Ectodermal cell (in vitro differentiated cells): ENCODE results near the gene SLC38A10.
"Not testable (repeated sequence)": the region's sequence is repeated elsewhere in the genome, so short reads cannot be mapped to it uniquely, and the experiment has no call there.

Experiments used
- H3K27ac ChIP-seq: 2 replicates; pipeline ENCODE4 v1.7.0; 2013; ENCODE audit warnings: mild to moderate bottlenecking, low read depth, low read length; ENCODE audit not compliant: insufficient read depth, poor library complexity, severe bottlenecking
- H3K27me3 ChIP-seq: 2 replicates; pipeline ENCODE4 v1.7.0; 2013; ENCODE audit warnings: mild to moderate bottlenecking, low read length; ENCODE audit not compliant: insufficient read depth, control insufficient read depth, poor library complexity, severe bottlenecking
- H3K36me3 ChIP-seq: one replicate; pipeline ENCODE4 v1.7.0; 2013; ENCODE audit warnings: low read length; ENCODE audit not compliant: control insufficient read depth, insufficient read depth
- H3K4me1 ChIP-seq: one replicate; pipeline ENCODE4 v1.7.0; 2013; ENCODE audit warnings: low read length; ENCODE audit not compliant: control insufficient read depth, insufficient read depth
- H3K4me3 ChIP-seq: 2 replicates; pipeline ENCODE4 v1.7.0; 2013; ENCODE audit warnings: low read depth, low read length, control low read depth; ENCODE audit not compliant: insufficient read depth
- H3K9me3 ChIP-seq: 2 replicates; pipeline ENCODE4 v1.7.0; 2013; ENCODE audit warnings: mild to moderate bottlenecking, low read length, moderate library complexity; ENCODE audit not compliant: control insufficient read depth
- WGBS, 2 experiments: methylation state at CpG; one replicate each; pipeline ENCODE4 v1.1.7; 2013; ENCODE audit warnings: missing lambda C conversion rate in 2 of 2; 5-methylcytosine and 5-hydroxymethylcytosine counted together

SLC38A10 gene

GRCh38 chr17:81228420-81228819, 66.7 kb downstream of the SLC38A10 start:
- H3K4me3 ChIP-seq = no peak overlapping the region
- H3K36me3 ChIP-seq = peaks cover 8% of the 10 kb centered on the region
- H3K27ac ChIP-seq = no peak overlapping the region
- no peaks in the 10 kb centered on the region for H3K4me1 ChIP-seq
- no peaks in the 10 kb centered on the region for H3K9me3 ChIP-seq
- H3K27me3 ChIP-seq = peaks cover 6% of the 10 kb centered on the region
- 89 to 91% methylated on average over 9 of the region's 9 CpGs for WGBS, 2 experiments

GRCh38 chr17:81227630-81228029, 67.5 kb downstream of the SLC38A10 start:
- H3K36me3 ChIP-seq, H3K27me3 ChIP-seq, H3K4me3 ChIP-seq, H3K4me1 ChIP-seq, H3K9me3 ChIP-seq, H3K27ac ChIP-seq: not testable (repeated sequence)
- WGBS, 2 experiments = 88 to 94% methylated on average over 1 to 2 of the region's 2 CpGs

GRCh38 chr17:81223762-81224130, 71.4 kb downstream of the SLC38A10 start:
- 76 to 78% methylated on average over 11 of the region's 11 CpGs for WGBS, 2 experiments
- H3K4me1 ChIP-seq = peaks cover 11% of the 10 kb centered on the region
- H3K27ac ChIP-seq = no peak overlapping the region
- no peaks in the 10 kb centered on the region for H3K36me3 ChIP-seq
- peaks cover 6% of the 10 kb centered on the region for H3K27me3 ChIP-seq
- H3K4me3 ChIP-seq = no peak overlapping the region
- no peaks in the 10 kb centered on the region for H3K9me3 ChIP-seq

- H3K4me3 ChIP-seq = peak within 1 kb of the TSS; percentile 85
- 1 to 2% methylated on average over 79 of the region's 79 CpGs for WGBS, 2 experiments
- peaks cover 6% of the 10 kb centered on the region for H3K27me3 ChIP-seq
- no peaks in the 10 kb centered on the region for H3K36me3 ChIP-seq
- no peaks in the 10 kb centered on the region for H3K9me3 ChIP-seq
- no peak within 1 kb of the TSS for H3K27ac ChIP-seq
- peaks cover 11% of the 10 kb centered on the region for H3K4me1 ChIP-seq
Measured at GRCh38 chr17:81222906-81223761, 72.0 kb downstream of the SLC38A10 start, which contains the start of gene CEP131. Gene CEP131 (minus strand): TSS chr17:81222965. CDS start chr17:81220056, 2,909 bp downstream.

- H3K4me3 ChIP-seq = peak overlapping the region; percentile 85
- H3K9me3 ChIP-seq = no peaks in the 10 kb centered on the region
- H3K27me3 ChIP-seq = peaks cover 6% of the 10 kb centered on the region
- H3K36me3 ChIP-seq = no peaks in the 10 kb centered on the region
- H3K27ac ChIP-seq = no peak overlapping the region
- WGBS, 2 experiments = 0 to 1% methylated on average over 30 of the region's 30 CpGs
- peaks cover 11% of the 10 kb centered on the region for H3K4me1 ChIP-seq
Measured at GRCh38 chr17:81222620-81222905, 72.5 kb downstream of the SLC38A10 start.

- Histone ChIP-seq H3K4me3 (peak overlapping the region; percentile 85), H3K4me1 (peaks cover 11% of the 10 kb centered on the region), H3K36me3 (peaks cover 3% of the 10 kb centered on the region), H3K27ac (no peak overlapping the region), H3K9me3 (no peaks in the 10 kb centered on the region), H3K27me3 (peaks cover 6% of the 10 kb centered on the region)
- WGBS, 2 experiments = 24 to 26% methylated on average over 24 of the region's 24 CpGs
Measured at GRCh38 chr17:81221842-81222619, 73.1 kb downstream of the SLC38A10 start.

- Histone ChIP-seq H3K27me3 (peaks cover 6% of the 10 kb centered on the region), H3K27ac (no peak overlapping the region), H3K9me3 (no peaks in the 10 kb centered on the region), H3K4me3 (peak overlapping the region; percentile 85), H3K36me3 (peaks cover 4% of the 10 kb centered on the region), H3K4me1 (peaks cover 11% of the 10 kb centered on the region)
- 56% methylated on average over 11 of the region's 11 CpGs for WGBS, 2 experiments
Measured at GRCh38 chr17:81221371-81221841, 73.7 kb downstream of the SLC38A10 start.

GRCh38 chr17:81219476-81220180, 75.5 kb downstream of the SLC38A10 start:
- no peaks in the 10 kb centered on the region for H3K9me3 ChIP-seq
- WGBS, 2 experiments = 95% methylated on average over 24 of the region's 24 CpGs
- H3K27ac ChIP-seq = no peak overlapping the region
- peaks cover 4% of the 10 kb centered on the region for H3K36me3 ChIP-seq
- peaks cover 6% of the 10 kb centered on the region for H3K27me3 ChIP-seq
- H3K4me1 ChIP-seq = peaks cover 11% of the 10 kb centered on the region
- no peak overlapping the region for H3K4me3 ChIP-seq

- Histone ChIP-seq H3K27ac (no peak overlapping the region), H3K27me3 (peaks cover 6% of the 10 kb centered on the region), H3K36me3 (peaks cover 4% of the 10 kb centered on the region), H3K9me3 (no peaks in the 10 kb centered on the region), H3K4me3 (no peak overlapping the region), H3K4me1 (peaks cover 11% of the 10 kb centered on the region)
- WGBS, 2 experiments = 92 to 93% methylated on average over 11 of the region's 11 CpGs
Measured at GRCh38 chr17:81218991-81219390, 76.1 kb downstream of the SLC38A10 start.

- no peak overlapping the region for H3K4me3 ChIP-seq
- 86 to 87% methylated on average over 13 of the region's 13 CpGs for WGBS, 2 experiments
- no peak overlapping the region for H3K27ac ChIP-seq
- H3K4me1 ChIP-seq = peaks cover 11% of the 10 kb centered on the region
- H3K27me3 ChIP-seq = peaks cover 1% of the 10 kb centered on the region
- H3K9me3 ChIP-seq = no peaks in the 10 kb centered on the region
- H3K36me3 ChIP-seq = peaks cover 4% of the 10 kb centered on the region
Measured at GRCh38 chr17:81218459-81218858, 76.6 kb downstream of the SLC38A10 start.
